ENCODE measurements around the gene OR10G2.
"Not testable (repeated sequence)": the region's sequence is repeated elsewhere in the genome, so short reads cannot be mapped to it uniquely, and the experiment has no call there.

Gene OR10G2, protein sequence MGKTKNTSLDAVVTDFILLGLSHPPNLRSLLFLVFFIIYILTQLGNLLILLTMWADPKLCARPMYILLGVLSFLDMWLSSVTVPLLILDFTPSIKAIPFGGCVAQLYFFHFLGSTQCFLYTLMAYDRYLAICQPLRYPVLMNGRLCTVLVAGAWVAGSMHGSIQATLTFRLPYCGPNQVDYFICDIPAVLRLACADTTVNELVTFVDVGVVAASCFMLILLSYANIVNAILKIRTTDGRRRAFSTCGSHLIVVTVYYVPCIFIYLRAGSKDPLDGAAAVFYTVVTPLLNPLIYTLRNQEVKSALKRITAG

DNA sequence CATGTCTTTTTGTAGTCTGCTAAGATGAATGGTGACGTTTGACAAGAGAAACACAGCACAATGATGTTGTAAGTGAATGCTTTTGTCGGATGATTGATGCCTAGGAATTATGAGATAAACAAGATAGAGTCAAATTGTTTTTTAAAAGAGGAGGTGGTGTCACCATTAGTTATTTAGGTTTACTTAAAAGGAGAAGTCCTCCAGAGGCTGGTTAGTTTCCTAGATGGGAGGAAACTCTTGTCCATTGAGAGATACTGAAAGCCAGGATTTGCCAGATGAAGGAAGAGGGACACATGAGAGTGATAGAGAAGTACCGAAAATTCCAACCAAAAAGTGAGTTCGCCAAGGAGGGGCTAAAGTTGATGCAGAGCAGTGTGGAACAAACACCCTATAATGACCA lies at the start of gene OR10G2:
Gene OR10G2, minus strand, starts transcription at position 101 of the 400 bp plus-strand sequence. Its CDS starts 98 bp downstream, at position 3.
- DNase-seq: no peak

- no peak for DNase-seq
Measured at GRCh38 chr14:21680072-21680471, 45.3 kb upstream of the OR10G2 start.

DNA sequence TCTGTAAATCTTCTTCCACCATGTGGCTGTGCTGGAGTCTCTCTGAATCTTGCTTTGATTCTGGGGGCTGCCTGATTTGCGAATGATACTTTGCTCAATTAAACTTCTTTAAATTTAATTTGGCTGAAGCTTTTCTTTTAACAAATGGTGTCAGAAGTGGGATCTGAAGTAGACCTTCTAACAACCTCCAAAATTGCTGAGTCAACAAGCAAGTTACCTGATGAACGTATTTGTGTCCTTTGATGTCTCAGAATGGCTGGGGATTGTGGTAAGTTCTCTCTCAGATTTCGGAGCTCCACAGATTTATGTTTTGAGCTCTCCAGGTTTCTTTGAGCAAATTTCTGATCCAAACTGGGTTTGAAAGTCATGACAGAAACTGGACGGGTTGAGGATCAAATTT lies 40.8 kb upstream of the OR10G2 start:
- DNase-seq: no peak

GRCh38 chr14:21673718-21674117 lies 39.0 kb upstream of the OR10G2 start, which contains the start of gene OR4E1:
TSS of gene OR4E1 (minus strand) at chr14:21673818. CDS start at chr14:21670935, 2,883 bp downstream.
- DNase-seq: no peak

GRCh38 chr14:21672116-21672515 lies 37.4 kb upstream of the OR10G2 start:
- no peak for DNase-seq

DNA sequence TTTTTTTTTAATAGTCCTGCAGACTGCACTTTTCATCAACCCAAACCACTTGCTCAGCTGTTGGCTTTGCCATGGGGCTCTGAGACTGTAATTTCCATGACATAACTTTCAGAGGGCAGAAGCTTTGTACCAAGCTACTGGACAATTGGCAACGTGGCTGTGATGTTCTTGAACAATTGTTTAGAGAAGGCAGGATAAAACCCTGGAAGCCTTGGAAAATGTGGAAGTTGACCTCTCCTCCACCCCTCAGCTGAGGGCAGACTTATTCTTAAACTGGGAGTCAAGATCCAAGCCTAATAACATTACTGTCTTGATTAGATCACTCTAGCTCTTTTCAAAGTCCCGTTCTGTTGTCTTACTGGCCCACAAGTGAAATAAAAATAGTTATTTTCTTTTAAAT lies 36.6 kb upstream of the OR10G2 start:
- DNase-seq: no peak

DNA sequence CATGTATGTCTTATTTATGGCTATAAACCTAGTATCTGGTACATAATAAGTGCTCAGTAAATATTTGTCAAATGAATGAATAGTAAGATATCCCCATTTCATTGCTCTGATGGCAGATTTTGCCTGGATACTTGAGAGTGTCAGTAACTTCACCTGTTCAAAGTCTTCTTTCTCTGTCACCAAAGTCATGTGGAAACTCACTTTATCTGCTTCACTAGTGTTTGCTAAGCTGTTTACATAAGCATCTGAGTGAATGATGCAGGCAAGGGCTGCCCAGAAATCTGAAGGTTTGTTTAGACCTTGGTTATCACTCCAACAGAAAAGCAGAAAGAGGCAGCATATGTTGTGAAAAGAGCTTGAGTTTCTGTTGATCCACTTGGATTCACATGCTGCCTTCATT lies 34.5 kb upstream of the OR10G2 start:
- no peak for DNase-seq

GRCh38 chr14:21668377-21668776 lies 33.6 kb upstream of the OR10G2 start:
- DNase-seq: no peak

GRCh38 chr14:21656980-21657379 lies 22.2 kb upstream of the OR10G2 start:
- no peak for DNase-seq

DNA sequence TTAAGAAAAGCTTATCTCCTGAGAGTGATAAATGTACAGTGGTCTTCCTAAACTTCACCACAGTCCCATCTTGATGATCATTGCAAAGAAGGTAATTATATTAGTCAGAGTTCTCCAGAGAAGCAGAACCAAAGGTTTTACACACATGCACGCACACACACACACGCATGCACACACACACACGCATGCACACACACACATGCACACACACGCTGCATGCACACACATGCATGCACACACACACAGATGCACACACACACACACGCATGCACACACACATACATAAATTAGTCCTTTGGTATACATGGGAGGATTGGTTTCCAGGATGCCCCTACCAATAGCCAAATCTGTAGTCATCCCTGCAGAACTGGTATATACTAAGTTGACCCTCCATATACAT lies 19.5 kb upstream of the OR10G2 start:
- DNase-seq: no peak

DNA sequence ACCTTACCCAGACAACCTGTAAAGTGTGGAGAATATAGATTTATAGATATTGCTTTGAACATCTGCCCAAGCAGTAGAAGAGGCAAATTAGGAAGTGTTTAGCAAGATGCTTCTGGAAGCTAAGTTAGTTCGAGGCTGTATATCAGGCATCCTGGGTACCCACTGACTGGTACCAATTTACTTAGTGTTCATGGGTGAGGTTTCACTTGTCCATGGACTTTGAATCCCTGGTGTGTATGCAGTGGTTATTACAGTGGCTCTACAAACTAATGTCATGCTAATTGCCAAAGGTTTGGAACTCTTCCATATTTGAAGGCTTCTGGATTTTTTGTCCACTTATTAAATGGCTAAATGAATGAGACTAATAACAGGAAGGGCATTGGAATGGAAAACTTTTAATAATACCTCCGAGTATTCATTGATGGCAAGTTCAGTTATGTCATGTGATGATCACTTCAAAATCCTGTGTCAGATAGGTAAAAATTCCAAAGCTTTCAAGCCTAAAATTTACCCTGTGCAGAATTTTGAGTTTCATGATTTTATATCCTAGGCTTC lies 18.7 kb upstream of the OR10G2 start, which contains the start of gene OR4E2:
Gene OR4E2, plus strand, starts transcription at position 505 of the 555 bp plus-strand sequence. CDS start 11,248 bp downstream, outside the sequence.
- DNase-seq: no peak

- DNase-seq: no peak
Measured at GRCh38 chr14:21652209-21652808, 17.6 kb upstream of the OR10G2 start.

GRCh38 chr14:21647380-21647779 lies 12.6 kb upstream of the OR10G2 start:
- no peak for DNase-seq

DNA sequence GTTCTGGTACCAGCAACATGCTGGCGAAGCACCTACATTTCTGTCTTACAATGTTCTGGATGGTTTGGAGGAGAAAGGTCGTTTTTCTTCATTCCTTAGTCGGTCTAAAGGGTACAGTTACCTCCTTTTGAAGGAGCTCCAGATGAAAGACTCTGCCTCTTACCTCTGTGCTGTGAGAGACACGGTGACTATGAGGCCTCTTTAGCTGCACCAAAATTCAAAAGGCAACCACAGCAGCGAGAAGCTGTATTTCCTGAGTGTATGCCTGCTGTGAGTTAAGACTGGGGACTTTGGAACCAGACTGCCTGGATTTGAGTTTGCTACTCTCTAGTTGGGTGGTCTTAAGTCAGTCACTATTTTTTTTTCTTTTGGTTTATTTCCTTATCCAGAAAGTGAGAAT lies 8.7 kb upstream of the OR10G2 start:
- no peak for DNase-seq

DNA sequence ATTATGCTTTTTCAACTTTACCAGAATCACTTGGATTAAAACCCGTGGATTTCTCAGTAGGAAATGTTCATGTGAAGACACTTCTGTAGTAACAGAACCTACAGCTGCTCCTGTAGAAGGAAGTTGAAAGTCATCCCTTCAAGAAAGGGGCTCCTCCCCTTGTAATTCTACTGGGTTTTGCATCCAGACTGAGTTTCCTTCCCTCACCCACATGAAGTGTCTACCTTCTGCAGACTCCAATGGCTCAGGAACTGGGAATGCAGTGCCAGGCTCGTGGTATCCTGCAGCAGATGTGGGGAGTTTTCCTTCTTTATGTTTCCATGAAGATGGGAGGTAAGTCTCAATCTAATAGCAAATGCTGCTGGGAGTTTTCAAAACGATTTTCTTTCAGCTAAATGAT lies 7.9 kb upstream of the OR10G2 start:
- DNase-seq: no peak

DNA sequence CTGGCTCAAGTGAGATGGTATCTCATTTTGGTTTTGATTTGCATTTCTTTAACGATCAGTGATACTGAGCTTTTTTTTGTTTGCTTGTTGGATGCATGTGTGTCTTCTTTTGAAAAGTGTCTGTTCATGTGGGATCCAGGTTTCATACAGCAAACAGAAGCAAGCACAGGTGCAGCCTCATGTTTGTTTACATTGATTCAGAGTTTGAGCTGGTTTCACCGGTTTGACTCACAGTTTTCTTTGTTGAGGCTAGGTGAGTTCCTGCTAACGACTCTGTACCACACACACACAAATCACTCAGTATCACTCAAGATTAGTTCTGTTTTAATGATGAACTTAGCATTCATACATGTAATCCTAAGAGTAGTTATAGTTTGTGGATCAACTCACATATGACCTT lies 3.7 kb downstream of the OR10G2 start:
- DNase-seq: no peak

DNA sequence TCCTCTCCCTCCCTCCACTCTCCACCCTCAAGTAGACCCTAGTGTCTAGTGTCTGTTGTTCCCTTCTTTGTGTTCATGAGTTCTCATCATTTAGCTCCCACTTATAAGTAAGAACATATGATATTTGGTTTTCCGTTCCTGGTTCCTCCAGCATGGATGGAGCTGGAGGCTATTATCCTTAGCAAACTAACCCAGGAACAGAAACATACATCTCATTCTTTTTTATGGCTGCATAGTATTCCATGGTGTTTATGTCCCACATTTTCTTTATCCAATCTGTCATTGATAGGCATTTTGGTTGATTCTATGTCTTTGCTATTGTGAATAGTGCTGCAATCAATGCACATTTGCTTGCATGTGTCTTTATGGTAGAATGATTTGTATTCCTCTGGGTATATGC lies 4.2 kb downstream of the OR10G2 start:
- not testable (repeated sequence) for DNase-seq

DNA sequence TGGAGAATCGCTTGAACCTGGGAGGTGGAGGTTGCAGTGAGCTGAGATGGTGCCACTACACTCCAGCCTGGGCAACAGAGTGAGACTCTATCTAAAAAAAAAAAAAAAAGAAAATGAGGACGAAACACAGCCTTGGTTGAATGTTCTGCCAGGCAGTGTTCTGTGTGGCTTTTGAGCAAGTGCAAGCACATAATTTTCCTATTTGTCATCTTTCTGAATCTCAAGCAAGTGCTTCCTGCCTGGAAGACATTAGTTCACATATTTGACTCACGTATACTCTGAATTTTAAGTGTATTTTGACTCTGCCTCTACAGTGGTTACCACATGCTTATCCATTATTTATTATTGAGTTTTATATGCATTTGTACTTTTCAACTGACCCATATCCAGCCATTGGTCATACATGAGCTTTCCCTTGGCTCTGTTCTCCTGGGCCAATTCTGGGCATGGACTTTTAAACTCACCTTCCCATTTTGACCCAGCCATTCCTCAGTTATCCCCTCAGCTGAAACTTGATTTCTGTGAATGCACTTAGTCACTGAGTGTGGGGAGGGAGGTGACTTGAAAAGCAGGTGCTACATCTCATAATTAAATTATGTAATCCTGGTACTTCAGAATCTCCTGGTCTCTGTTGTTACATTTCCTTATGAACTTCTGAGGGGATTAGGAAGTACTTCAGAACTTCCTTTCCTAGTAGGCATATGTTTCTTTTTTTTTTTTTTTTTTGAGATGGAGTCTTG lies 8.1 kb downstream of the OR10G2 start:
- DNase-seq: no peak

GRCh38 chr14:21617614-21618013 lies 17.1 kb downstream of the OR10G2 start:
- DNase-seq: no peak

DNA sequence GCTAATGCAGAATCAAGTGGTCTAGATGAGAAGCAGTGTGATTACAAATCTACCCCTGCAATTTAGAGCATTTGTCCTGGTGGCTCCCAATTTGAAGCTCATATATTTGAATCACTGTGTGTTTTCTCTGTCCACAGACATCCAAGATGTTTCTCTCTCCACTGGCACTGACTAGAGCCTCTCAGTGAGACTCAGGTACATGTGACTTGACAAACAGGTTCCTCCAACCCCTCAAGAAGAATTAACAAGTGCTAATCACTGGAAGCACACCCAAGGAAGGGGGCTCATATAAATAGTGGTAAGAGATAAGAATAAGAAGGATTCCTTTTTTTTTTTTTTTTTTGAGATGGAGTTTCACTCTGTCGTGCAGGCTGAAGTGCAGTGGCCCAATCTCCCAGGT lies 20.5 kb downstream of the OR10G2 start:
- no peak for DNase-seq

GRCh38 chr14:21612324-21612723 lies 22.4 kb downstream of the OR10G2 start:
- no peak for DNase-seq

GRCh38 chr14:21602181-21602580 lies 32.6 kb downstream of the OR10G2 start:
- DNase-seq: not testable (repeated sequence)

- no peak for DNase-seq
Measured at GRCh38 chr14:21589317-21589716, 45.4 kb downstream of the OR10G2 start.

All from NCI-H1417 (cell line).